ENCODE data around the gene SCAF11.
"Not testable (repeated sequence)": the region's sequence is repeated elsewhere in the genome, so short reads cannot be mapped to it uniquely, and the experiment has no call there.

The SCAF11 gene

GRCh38 chr12:45990468-45991283 lies at the start of gene SCAF11:
SCAF11 (minus strand) TSS chr12:45990574; CDS start chr12:45964167, 26,407 bp downstream.
- DNase-seq = peak; percentile 100

GRCh38 chr12:46037066-46037465 lies 46.7 kb upstream of the SCAF11 start:
- DNase-seq = not testable (repeated sequence)

GRCh38 chr12:46027172-46027571 lies 36.8 kb upstream of the SCAF11 start:
- DNase-seq = no peak

GRCh38 chr12:46024099-46024498 lies 33.7 kb upstream of the SCAF11 start:
- no peak for DNase-seq

- DNase-seq = no peak
Observed at GRCh38 chr12:46020768-46021167, 30.4 kb upstream of the SCAF11 start.

GRCh38 chr12:46018712-46019111 lies 28.3 kb upstream of the SCAF11 start:
- DNase-seq = not testable (repeated sequence)

- not testable (repeated sequence) for DNase-seq
Observed at GRCh38 chr12:46017866-46018375, 27.5 kb upstream of the SCAF11 start.

GRCh38 chr12:46005823-46006222 lies 15.4 kb upstream of the SCAF11 start:
- no peak for DNase-seq

- DNase-seq = no peak
Observed at GRCh38 chr12:46005151-46005797, 14.9 kb upstream of the SCAF11 start.

GRCh38 chr12:46004715-46005114 lies 14.3 kb upstream of the SCAF11 start:
- no peak for DNase-seq

- DNase-seq = not testable (repeated sequence)
Observed at GRCh38 chr12:46000076-46000475, 9.7 kb upstream of the SCAF11 start.

GRCh38 chr12:45994736-45995135 lies 4.4 kb upstream of the SCAF11 start:
- no peak for DNase-seq

GRCh38 chr12:45991284-45992249 lies 1.2 kb upstream of the SCAF11 start:
- DNase-seq = peak; percentile 50

- peak; percentile 33 for DNase-seq
Observed at GRCh38 chr12:45989721-45990467, 480 bp downstream of the SCAF11 start.

- no peak for DNase-seq
Observed at GRCh38 chr12:45989287-45989686, 1.1 kb downstream of the SCAF11 start.

- DNase-seq = no peak
Observed at GRCh38 chr12:45988264-45988663, 2.1 kb downstream of the SCAF11 start.

- DNase-seq = no peak
Observed at GRCh38 chr12:45987340-45987727, 3.0 kb downstream of the SCAF11 start.

GRCh38 chr12:45986641-45987339 lies 3.6 kb downstream of the SCAF11 start:
- DNase-seq = no peak

GRCh38 chr12:45981075-45981837 lies 9.1 kb downstream of the SCAF11 start:
- no peak for DNase-seq

- DNase-seq = no peak
Observed at GRCh38 chr12:45980540-45980939, 9.8 kb downstream of the SCAF11 start.

GRCh38 chr12:45978108-45978507 lies 12.3 kb downstream of the SCAF11 start:
- no peak for DNase-seq

Data from activated CD4-positive, alpha-beta T cell treated with anti-CD3 and anti-CD28 coated beads for 1 hour (primary cell).